ENCODE measurements around the gene GGTA1. TPM values are rescaled to one million over a fixed set of nuclear protein-coding genes. Genes with fewer than 3 reads are reported as not detected.

Gene GGTA1
- total RNA-seq, 1 experiment from 2014 or later, result not detected

DNA sequence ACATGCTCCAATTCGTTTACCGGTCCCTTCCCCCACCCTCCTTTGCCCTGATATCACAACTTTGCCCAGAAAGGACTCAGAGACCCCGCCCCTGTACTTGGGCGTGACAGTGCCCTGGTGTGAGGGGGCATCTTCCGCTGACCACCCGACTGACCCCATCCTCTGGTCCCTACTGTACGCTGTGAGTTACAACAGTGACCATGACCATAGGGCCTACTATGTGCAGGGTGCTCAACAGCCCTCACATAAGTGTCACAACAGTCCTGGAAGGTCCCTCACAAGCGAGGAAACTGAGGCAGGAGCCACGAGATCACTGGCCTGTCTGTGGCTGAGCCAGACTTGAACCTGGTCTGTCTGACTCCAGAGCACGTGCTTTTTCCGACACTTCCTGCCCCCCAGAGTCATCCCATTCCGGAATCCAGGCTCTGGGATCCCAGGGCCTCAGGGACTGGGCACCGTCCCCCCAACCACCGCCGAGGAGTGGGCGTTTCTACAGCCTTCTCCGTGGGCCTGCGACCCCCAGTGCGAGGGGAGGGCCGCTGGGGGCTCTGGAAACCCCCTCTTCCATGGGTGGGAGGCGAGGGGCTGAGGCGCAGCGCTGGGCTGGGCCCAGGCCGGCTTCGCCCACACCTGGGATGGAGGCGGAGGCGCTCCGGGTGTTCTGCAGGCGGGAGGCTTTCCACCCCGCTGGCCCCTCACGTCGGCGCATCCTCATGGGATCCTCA lies 45.7 kb upstream of the GGTA1 start:
- Mint-ChIP-seq H3K27ac (no peak overlapping the region), H3K36me3 (no peaks in the 10 kb centered on the region), H3K9me3 (no peaks in the 10 kb centered on the region), H3K27me3 (ENCODE audit: low read depth) (peaks cover 17% of the 10 kb centered on the region), H3K4me1 (peaks cover 5% of the 10 kb centered on the region; the same call in 1 of the 2 replicates), H3K4me3 (no peak overlapping the region)
- POLR2A ChIA-PET, result no interaction called here
- CTCF ChIA-PET, result interaction anchor here (0.6 to 2.8 kb wide), 83 partner anchors 8 to 580 kb away, joined by 3 to 38 read pairs (median 5); partner anchors contain the start of gene GGTA1
- DNase-seq (ENCODE audit: low spot score) (no peak), ATAC-seq (peak; percentile 5)
- TF ChIP-seq, protein P1, sequence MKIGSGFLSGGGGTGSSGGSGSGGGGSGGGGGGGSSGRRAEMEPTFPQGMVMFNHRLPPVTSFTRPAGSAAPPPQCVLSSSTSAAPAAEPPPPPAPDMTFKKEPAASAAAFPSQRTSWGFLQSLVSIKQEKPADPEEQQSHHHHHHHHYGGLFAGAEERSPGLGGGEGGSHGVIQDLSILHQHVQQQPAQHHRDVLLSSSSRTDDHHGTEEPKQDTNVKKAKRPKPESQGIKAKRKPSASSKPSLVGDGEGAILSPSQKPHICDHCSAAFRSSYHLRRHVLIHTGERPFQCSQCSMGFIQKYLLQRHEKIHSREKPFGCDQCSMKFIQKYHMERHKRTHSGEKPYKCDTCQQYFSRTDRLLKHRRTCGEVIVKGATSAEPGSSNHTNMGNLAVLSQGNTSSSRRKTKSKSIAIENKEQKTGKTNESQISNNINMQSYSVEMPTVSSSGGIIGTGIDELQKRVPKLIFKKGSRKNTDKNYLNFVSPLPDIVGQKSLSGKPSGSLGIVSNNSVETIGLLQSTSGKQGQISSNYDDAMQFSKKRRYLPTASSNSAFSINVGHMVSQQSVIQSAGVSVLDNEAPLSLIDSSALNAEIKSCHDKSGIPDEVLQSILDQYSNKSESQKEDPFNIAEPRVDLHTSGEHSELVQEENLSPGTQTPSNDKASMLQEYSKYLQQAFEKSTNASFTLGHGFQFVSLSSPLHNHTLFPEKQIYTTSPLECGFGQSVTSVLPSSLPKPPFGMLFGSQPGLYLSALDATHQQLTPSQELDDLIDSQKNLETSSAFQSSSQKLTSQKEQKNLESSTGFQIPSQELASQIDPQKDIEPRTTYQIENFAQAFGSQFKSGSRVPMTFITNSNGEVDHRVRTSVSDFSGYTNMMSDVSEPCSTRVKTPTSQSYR (CRISPR knock-in tag; IDR thresholded peaks at IDR 0.05), result no peak
- TF ChIP-seq ZBTB21 (CRISPR knock-in tag; IDR thresholded peaks at IDR 0.05; ENCODE audit: borderline replicate concordance) (no peak), SP1 (CRISPR knock-in tag; conservative IDR thresholded peaks at IDR 0.05) (no peak), EMX1 (CRISPR knock-in tag; IDR thresholded peaks at IDR 0.05) (no peak)
- TF ChIP-seq, protein P2, sequence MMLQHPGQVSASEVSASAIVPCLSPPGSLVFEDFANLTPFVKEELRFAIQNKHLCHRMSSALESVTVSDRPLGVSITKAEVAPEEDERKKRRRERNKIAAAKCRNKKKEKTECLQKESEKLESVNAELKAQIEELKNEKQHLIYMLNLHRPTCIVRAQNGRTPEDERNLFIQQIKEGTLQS (CRISPR knock-in tag; conservative IDR thresholded peaks at IDR 0.05), result no peak
- TF ChIP-seq, protein P3, sequence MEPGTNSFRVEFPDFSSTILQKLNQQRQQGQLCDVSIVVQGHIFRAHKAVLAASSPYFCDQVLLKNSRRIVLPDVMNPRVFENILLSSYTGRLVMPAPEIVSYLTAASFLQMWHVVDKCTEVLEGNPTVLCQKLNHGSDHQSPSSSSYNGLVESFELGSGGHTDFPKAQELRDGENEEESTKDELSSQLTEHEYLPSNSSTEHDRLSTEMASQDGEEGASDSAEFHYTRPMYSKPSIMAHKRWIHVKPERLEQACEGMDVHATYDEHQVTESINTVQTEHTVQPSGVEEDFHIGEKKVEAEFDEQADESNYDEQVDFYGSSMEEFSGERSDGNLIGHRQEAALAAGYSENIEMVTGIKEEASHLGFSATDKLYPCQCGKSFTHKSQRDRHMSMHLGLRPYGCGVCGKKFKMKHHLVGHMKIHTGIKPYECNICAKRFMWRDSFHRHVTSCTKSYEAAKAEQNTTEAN (CRISPR knock-in tag; IDR thresholded peaks at IDR 0.05), result no peak

DNA sequence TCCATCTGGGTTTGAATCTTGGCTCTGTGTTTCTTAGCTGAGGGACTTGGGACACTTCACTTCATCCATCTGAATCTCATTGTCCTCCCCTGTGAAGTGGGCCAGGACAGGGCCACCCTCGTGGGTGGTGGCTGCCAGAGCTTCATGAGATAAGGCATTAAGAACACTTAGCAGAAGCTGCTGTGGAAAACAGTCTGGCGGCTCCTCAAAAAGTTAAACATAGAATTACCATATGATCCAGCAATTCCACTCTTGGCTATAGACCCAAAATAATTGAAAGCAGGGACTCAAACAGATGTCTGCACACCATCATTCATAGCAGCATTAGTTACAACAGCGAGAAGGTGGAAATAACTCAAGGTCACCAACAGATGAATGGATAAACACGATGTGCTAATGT lies 42.4 kb upstream of the GGTA1 start:
- DNase-seq (ENCODE audit: low spot score) (no peak), ATAC-seq (no peak)
- Mint-ChIP-seq H3K9me3 (no peaks in the 10 kb centered on the region), H3K27ac (no peak overlapping the region), H3K4me3 (no peak overlapping the region), H3K36me3 (no peaks in the 10 kb centered on the region), H3K27me3 (ENCODE audit: low read depth) (peaks cover 17% of the 10 kb centered on the region), H3K4me1 (peaks cover 7% of the 10 kb centered on the region; the same call in 1 of the 2 replicates)
- ChIA-PET POLR2A (no interaction called here), CTCF (interaction anchor here (1.3 kb wide), 1 partner anchor 145 kb away, joined by 4 read pairs; no protein-coding TSS in a partner anchor)
- TF ChIP-seq TCF7 (CRISPR knock-in tag; IDR thresholded peaks at IDR 0.05; ENCODE audit: low read depth) (no peak), ZNF263 (CRISPR knock-in tag; IDR thresholded peaks at IDR 0.05; ENCODE audit: low read depth) (no peak), ETV6 (CRISPR knock-in tag; IDR thresholded peaks at IDR 0.05) (no peak), ZNF219 (CRISPR knock-in tag; IDR thresholded peaks at IDR 0.05; ENCODE audit: borderline replicate concordance) (no peak), GABPB1 (CRISPR knock-in tag; IDR thresholded peaks at IDR 0.05) (no peak)
- TF ChIP-seq, protein P4, sequence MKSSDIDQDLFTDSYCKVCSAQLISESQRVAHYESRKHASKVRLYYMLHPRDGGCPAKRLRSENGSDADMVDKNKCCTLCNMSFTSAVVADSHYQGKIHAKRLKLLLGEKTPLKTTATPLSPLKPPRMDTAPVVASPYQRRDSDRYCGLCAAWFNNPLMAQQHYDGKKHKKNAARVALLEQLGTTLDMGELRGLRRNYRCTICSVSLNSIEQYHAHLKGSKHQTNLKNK (CRISPR knock-in tag; IDR thresholded peaks at IDR 0.05), result no peak
- TF ChIP-seq, protein P5, sequence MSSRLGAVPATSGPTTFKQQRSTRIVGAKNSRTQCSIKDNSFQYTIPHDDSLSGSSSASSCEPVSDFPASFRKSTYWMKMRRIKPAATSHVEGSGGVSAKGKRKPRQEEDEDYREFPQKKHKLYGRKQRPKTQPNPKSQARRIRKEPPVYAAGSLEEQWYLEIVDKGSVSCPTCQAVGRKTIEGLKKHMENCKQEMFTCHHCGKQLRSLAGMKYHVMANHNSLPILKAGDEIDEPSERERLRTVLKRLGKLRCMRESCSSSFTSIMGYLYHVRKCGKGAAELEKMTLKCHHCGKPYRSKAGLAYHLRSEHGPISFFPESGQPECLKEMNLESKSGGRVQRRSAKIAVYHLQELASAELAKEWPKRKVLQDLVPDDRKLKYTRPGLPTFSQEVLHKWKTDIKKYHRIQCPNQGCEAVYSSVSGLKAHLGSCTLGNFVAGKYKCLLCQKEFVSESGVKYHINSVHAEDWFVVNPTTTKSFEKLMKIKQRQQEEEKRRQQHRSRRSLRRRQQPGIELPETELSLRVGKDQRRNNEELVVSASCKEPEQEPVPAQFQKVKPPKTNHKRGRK (CRISPR knock-in tag; IDR thresholded peaks at IDR 0.05; ENCODE audit: borderline replicate concordance), result no peak

DNA sequence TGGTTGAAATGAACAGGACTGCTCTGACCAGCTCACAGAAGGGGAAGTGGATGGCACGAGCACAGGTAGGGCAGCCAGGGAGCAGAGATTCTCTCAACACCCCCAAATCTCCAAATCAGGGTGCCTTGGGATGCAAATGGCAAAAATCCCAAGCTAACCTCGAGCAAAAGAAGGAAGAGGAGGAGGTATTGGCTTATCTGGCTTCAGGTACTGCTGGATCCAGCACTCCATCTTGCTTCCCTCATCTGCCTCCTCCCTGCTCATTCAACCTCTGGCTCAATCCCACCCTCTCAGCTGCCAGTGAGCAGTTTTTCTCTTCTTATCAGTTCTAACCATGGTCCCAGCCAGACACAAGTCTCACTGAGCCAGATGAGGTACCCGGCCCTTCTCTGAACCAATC lies 41.6 kb upstream of the GGTA1 start:
- CTCF ChIA-PET, result interaction anchor here (1.3 kb wide), 1 partner anchor 146 kb away, joined by 4 read pairs; no protein-coding TSS in a partner anchor
- peaks cover 2% of the 10 kb centered on the region; the same call in 1 of the 2 replicates for H3K4me1 Mint-ChIP-seq
- DNase-seq (ENCODE audit: low spot score) (no peak), ATAC-seq (no peak)
- POLR2A ChIA-PET, result no interaction called here
- no peaks in the 10 kb centered on the region for H3K9me3 Mint-ChIP-seq
- H3K27me3 Mint-ChIP-seq (ENCODE audit: low read depth), result peaks cover 15% of the 10 kb centered on the region
- H3K36me3 Mint-ChIP-seq, result no peaks in the 10 kb centered on the region
- H3K4me3 Mint-ChIP-seq, result no peak overlapping the region
- H3K27ac Mint-ChIP-seq, result no peak overlapping the region
- TF ChIP-seq CREM (CRISPR knock-in tag; IDR thresholded peaks at IDR 0.05) (no peak), ZNF232 (CRISPR knock-in tag; IDR thresholded peaks at IDR 0.05) (no peak), GABPB1 (CRISPR knock-in tag; IDR thresholded peaks at IDR 0.05) (no peak), TP53 (CRISPR knock-in tag; IDR thresholded peaks at IDR 0.05) (no peak)
- TF ChIP-seq, protein P6, sequence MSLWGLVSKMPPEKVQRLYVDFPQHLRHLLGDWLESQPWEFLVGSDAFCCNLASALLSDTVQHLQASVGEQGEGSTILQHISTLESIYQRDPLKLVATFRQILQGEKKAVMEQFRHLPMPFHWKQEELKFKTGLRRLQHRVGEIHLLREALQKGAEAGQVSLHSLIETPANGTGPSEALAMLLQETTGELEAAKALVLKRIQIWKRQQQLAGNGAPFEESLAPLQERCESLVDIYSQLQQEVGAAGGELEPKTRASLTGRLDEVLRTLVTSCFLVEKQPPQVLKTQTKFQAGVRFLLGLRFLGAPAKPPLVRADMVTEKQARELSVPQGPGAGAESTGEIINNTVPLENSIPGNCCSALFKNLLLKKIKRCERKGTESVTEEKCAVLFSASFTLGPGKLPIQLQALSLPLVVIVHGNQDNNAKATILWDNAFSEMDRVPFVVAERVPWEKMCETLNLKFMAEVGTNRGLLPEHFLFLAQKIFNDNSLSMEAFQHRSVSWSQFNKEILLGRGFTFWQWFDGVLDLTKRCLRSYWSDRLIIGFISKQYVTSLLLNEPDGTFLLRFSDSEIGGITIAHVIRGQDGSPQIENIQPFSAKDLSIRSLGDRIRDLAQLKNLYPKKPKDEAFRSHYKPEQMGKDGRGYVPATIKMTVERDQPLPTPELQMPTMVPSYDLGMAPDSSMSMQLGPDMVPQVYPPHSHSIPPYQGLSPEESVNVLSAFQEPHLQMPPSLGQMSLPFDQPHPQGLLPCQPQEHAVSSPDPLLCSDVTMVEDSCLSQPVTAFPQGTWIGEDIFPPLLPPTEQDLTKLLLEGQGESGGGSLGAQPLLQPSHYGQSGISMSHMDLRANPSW (CRISPR knock-in tag; conservative IDR thresholded peaks at IDR 0.05; ENCODE audit: low read depth), result no peak
- TF ChIP-seq, protein P7, sequence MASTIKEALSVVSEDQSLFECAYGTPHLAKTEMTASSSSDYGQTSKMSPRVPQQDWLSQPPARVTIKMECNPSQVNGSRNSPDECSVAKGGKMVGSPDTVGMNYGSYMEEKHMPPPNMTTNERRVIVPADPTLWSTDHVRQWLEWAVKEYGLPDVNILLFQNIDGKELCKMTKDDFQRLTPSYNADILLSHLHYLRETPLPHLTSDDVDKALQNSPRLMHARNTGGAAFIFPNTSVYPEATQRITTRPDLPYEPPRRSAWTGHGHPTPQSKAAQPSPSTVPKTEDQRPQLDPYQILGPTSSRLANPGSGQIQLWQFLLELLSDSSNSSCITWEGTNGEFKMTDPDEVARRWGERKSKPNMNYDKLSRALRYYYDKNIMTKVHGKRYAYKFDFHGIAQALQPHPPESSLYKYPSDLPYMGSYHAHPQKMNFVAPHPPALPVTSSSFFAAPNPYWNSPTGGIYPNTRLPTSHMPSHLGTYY (CRISPR knock-in tag; IDR thresholded peaks at IDR 0.05), result no peak
- TF ChIP-seq, protein P8, sequence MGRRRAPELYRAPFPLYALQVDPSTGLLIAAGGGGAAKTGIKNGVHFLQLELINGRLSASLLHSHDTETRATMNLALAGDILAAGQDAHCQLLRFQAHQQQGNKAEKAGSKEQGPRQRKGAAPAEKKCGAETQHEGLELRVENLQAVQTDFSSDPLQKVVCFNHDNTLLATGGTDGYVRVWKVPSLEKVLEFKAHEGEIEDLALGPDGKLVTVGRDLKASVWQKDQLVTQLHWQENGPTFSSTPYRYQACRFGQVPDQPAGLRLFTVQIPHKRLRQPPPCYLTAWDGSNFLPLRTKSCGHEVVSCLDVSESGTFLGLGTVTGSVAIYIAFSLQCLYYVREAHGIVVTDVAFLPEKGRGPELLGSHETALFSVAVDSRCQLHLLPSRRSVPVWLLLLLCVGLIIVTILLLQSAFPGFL (CRISPR knock-in tag; IDR thresholded peaks at IDR 0.05; ENCODE audit: borderline replicate concordance), result no peak
